HL-60/S4 (cell line): ENCODE data around the gene EZH1.
"Not testable (repeated sequence)": the region's sequence is repeated elsewhere in the genome, so short reads cannot be mapped to it uniquely, and the experiment has no call there.

Experiments used
- in situ Hi-C: fragments of 300-500 bp; cut with MboI; formaldehyde crosslinking; loops from 2 replicates; pipeline ENCODE4 v1.14.3; 2022; ENCODE audit warnings: low sequenced_read_pairs

The EZH1 gene

GRCh38 chr17:42773290-42774035 is 28.6 kb upstream of the EZH1 start, which contains the start of gene VPS25:
VPS25 (plus strand) TSS chr17:42773449; CDS start chr17:42773476, 27 bp downstream.
- in situ Hi-C loops: no loop called here

- in situ Hi-C loops: no loop called here
These were observed 28.1 kb upstream of the EZH1 start for GRCh38 chr17:42772945-42773289.

- in situ Hi-C loops: not testable (repeated sequence)
These were observed 25.1 kb upstream of the EZH1 start for GRCh38 chr17:42769964-42770363.

- in situ Hi-C loops: not testable (repeated sequence)
These were observed 23.2 kb upstream of the EZH1 start for GRCh38 chr17:42768006-42768405.

GRCh38 chr17:42767512-42767911 is 22.7 kb upstream of the EZH1 start:
- in situ Hi-C loops: no loop called here

GRCh38 chr17:42766124-42766523 is 21.3 kb upstream of the EZH1 start:
- in situ Hi-C loops: no loop called here

- in situ Hi-C loops: no loop called here
These were observed 16.8 kb upstream of the EZH1 start for GRCh38 chr17:42761638-42762037.

GRCh38 chr17:42760652-42761581 is 16.1 kb upstream of the EZH1 start, which contains the start of gene RAMP2:
RAMP2 (plus strand) TSS chr17:42761227; CDS start chr17:42761262, 35 bp downstream.
- in situ Hi-C loops: no loop called here

GRCh38 chr17:42759982-42760651 is 15.3 kb upstream of the EZH1 start:
- in situ Hi-C loops: no loop called here

- in situ Hi-C loops: no loop called here
These were observed 9.9 kb upstream of the EZH1 start for GRCh38 chr17:42754782-42755181.

- in situ Hi-C loops: no loop called here
These were observed 6.8 kb upstream of the EZH1 start for GRCh38 chr17:42751628-42752027.

GRCh38 chr17:42750739-42751344 is 6.0 kb upstream of the EZH1 start:
- in situ Hi-C loops: no loop called here

GRCh38 chr17:42748908-42749798 is 4.3 kb upstream of the EZH1 start:
- in situ Hi-C loops: loop anchor here (25.0 kb wide), 1 partner anchor 188 kb away; no protein-coding TSS in a partner anchor

GRCh38 chr17:42748202-42748907 is 3.5 kb upstream of the EZH1 start:
- in situ Hi-C loops: loop anchor here (25.0 kb wide), 1 partner anchor 189 kb away; no protein-coding TSS in a partner anchor

- in situ Hi-C loops: loop anchor here (25.0 kb wide), 1 partner anchor 193 kb away; no protein-coding TSS in a partner anchor
These were observed 496 bp downstream of the EZH1 start for GRCh38 chr17:42744283-42744805.

- in situ Hi-C loops: loop anchor here (25.0 kb wide), 1 partner anchor 194 kb away; no protein-coding TSS in a partner anchor
These were observed 1.1 kb downstream of the EZH1 start for GRCh38 chr17:42743595-42744282.

- in situ Hi-C loops: loop anchor here (25.0 kb wide), 1 partner anchor 194 kb away; no protein-coding TSS in a partner anchor
These were observed 1.9 kb downstream of the EZH1 start for GRCh38 chr17:42742916-42743315.

- in situ Hi-C loops: loop anchor here (25.0 kb wide), 1 partner anchor 197 kb away; no protein-coding TSS in a partner anchor
These were observed 4.1 kb downstream of the EZH1 start for GRCh38 chr17:42740699-42741098.
